GM18858 (cell line): ENCODE data around the gene MRPL50.

ENCODE experiments used
- ATAC-seq: cut with Tn5 transposase; IDR thresholded peaks from one replicate; pipeline ENCODE4 v1.9.1; 2021; ENCODE audit not compliant: unreplicated experiment

Gene MRPL50

DNA sequence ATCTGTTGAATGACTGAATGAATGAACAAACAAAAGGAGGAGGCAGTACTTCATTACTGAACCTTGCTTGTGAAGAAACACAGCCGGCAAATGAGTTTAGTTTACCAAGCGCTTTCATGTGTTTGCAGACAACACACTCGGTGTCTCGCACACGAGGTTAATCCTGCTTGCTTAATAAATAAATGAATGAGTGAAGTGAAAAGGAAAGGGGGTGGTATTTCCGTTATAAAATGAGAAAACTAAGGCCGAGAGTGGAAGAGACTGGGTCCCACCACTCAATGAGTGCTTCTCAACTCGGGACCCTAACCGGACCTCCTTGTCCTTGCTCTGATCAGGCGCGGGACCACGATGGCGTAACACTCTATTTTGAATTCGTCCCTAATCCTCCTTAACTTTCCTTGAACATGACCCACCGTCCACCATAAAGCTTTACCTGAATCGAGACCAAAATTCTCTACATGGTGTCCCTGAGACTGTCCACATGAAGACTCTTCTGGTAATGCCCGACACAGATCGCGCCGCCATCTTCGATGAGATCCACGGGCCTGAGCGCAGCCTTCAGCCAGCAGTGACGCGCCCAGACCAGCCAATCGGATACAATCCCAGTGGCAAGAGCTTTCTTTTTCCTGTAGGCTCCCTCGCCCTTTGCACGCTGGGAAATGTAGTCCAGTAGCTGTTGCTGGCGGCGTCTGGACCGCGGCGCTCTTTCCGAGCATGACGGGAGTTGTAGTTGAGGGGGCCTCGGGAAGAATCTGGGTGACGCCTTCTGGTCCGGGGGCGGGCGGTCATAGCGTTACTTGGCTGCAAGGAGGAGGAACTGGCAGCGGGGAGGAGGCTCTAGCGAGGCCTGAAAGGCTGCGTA, at the start of gene MRPL50, which contains the start of gene ZNF189:
MRPL50 (minus strand) TSS at position 551 of the 862 bp plus-strand sequence; CDS start at position 525, 26 bp downstream.
ZNF189 (plus strand) TSS at position 784 of the 862 bp plus-strand sequence. CDS start 306 bp downstream, outside the sequence.
- ATAC-seq: peak; percentile 98

DNA sequence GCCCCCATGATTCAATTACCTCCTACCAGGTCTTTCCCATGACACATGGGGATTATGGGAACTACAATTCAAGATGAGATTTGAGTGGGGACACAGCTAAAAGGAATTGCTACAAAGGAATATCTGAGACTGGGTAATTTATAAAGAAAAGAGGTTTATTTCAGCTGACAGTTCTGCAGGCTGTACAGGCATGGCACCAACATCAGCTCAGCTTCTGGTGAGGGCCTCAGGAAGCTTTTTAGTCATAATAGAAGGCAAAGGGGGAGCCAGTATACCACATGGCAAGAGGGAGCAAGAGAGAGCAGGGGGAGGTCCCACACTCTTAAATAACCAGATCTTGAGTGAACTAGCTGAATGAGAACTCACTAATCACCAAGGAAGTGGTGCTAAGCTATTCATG, 48.3 kb upstream of the MRPL50 start:
- ATAC-seq: no peak

DNA sequence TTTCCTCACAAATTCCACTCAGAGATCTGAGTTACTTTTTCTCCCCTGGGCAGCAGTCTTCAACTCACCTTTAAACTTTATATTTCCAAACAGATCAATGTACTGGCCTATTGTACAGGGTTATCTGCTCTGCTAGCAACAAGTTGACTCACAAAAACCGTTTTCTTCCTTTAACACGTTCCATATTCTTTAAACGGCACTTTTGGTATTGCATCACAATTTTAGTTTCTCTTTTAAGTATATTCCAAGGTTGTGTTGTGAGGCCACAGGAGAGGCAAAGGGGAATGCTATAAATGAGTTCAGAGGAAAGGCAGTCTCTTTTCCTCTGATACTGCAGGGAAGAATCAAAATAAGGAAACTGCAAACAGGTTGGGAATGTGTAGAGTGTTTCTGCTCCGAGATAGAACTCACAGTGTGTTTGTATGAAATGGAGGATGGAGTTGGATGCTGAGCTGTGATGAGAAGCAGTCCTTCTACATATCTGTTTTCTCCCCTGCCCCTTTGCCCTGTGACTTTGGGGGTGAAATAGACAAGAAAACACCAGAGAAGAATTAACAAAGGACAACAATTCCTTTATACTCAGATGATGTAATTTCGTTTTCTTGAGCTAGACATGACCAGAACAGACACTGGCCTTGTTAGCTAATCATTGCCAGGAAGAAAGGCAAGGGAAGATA, 47.1 kb upstream of the MRPL50 start:
- no peak for ATAC-seq

DNA sequence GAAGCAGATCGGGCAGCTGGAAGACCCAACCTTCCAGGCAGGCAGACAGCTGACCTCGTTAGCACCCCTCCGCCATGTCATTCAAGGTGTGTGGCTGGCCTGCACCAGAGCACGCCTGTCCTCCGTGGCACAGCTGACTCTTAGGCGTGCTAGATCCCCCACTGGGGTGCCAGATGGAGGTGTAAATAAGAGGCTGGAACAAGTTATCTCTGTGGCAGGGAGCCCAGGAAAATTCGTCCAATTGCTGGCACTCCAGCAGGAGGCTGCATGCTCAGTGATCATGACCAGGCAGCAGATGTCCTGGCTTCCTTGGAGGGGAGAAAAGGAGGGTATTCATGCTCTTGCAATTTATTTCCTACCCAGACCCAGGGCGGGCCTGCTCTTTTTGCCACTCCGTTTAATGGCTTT, 45.0 kb upstream of the MRPL50 start:
- ATAC-seq: no peak

DNA sequence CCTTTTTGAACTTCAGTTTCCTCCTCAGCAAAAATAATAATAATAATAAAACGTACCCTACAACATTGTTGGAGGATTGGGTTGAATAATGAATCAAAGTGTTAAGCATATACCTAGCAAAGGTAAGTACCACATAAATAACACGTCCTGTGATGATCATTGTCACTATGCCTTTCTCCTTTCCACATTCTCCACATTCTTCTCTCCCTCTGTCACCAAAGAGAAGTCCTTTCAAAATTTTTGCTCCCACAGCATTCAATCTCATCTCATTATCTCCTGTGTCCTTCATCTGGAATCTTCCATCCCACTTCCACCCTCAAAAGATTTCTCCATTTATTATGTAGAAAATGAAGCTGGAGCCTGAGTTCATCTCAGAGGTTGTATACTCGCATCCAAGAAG, 44.3 kb upstream of the MRPL50 start:
- no peak for ATAC-seq

DNA sequence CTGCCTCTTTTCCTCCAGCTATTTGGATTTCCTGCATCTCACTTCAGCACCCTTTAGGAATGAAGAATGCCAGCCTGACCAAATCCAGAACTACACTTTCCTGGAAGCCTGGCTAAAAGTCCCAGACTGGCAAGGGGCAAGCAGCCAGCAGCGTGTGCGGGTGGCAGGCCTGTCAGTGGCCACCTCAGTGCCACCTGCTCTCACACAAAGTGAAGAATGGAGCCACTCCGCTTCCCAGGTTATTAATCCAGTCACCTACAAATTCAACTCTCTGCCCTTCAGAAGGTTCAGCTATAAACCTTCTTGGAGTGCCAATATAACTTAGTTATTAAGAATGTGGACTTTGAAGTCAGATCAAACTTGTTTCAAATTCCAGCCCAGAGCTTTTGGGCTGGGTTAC, 43.9 kb upstream of the MRPL50 start:
- no peak for ATAC-seq

DNA sequence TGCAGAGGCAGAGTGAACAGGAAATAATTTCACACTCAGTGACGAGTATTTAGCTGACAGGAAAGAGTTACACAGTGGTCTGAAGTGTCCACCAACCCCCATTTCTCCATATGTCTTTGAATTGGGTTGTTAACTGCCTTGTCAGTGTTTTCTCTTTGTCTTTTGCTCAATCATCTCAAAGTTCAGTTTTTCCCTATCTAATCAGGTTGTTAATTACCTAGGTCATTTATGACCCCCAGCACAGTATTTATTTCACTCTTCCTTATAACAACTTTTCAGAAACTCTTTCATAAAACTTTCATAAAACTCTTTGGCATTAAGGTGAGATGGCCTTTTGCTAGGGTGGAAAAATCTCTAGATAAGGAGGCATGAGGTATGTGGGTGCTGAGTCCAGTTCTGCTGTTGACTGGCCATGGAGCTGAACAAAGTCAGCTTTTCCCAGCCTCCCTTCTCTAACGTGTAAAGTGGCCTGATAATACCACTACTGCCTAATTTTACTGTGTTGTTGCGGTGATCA, 42.4 kb upstream of the MRPL50 start:
- ATAC-seq: no peak

DNA sequence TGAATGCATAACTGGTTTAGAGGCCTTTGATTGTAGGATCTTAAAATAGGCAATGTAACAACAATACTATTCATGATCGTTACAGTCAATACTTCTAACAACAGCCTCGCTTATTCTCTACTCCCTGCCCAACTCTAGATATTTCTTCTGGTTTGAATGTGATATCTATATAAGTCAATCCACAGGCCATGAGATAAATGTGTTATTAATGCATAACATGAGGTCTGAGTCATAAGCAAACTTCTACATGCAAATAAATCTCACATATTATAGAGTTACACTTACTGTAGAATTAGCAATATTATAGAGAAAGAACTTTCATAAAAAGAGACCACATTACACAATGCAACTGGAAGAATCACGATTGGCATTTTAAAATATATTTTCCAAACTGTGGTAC, 40.1 kb upstream of the MRPL50 start:
- ATAC-seq: no peak

DNA sequence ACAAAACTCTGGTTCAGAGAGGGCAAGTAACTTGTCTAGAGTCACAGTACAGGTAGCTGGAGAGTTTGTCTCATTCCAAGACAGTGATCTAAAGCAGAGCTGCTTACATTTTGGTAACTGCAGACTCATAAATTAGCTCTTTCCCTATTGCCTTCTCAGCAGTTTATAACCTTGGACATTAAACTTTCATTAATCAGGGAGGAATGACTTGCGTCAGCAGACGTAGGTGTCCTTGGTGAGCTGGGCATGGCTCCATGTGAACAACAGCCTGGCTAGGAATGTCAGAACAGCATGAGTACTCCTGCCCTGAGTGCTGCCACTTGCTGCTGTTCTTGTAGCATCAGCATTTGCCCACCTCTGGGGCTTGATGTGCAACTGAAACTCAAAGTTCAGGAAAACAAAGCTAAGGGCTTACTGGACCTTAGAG, 39.4 kb upstream of the MRPL50 start:
- no peak for ATAC-seq

DNA sequence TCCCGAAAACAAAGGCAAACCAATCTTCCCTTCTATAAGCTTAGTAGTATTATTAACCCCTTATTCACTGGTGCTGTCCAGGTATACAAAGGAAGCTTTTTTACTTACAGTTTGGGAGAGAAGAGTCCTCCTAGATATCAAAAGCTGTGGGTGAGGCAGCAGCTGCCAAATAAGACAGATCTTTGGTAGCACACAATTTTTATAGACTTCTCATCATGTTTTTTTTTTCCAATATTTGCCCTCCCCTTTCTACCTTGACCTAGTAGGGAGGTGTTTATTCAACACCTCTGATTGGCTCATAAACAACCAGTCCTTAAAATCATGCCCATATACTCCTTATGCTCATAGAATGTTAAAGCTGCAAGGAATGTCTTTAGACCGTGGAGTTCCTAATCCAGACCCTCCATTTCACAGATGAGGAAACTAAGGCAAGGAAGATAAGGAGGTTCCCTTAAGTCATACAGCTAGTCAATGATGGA, 37.2 kb upstream of the MRPL50 start, which contains the start of gene ALDOB:
ALDOB (minus strand) TSS at position 174 of the 479 bp plus-strand sequence. CDS start 4,887 bp downstream, outside the sequence.
- no peak for ATAC-seq

DNA sequence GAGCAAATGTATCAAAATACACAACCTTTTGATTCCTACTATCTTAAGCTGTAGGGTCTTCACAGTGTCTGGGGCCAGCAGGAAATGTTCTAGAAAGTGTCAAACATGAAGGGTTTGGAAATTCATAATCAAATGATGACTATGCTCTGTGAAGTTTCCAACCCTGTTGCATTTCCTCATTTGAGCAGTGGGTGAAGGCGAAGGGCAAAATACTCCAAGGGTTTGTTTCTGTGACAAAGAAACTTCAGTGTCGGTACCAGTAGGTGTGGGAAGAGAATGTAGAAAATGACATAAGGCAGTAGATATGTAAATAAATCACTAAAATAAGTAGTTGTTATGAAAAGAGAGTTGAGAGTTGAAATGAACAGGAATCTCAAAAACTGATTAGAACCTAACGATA, 36.6 kb upstream of the MRPL50 start:
- ATAC-seq: no peak

DNA sequence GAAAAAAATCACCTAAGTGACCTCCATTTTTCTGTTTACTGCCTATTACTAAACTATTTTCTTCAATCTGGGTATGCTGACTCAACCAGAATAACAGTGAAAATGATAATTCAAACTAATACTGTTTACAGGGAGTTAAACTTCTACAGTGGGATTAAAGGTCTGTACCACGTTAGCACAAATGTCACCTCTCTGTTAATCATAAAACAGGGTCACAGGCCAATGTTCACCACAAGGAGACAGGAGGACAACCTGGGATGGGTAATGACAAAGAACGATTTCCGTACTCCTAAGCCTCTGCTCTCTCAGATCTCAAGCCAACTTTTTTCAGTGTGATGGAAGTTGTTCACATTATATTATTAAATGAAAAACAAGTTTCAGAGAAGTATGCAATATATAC, 34.8 kb upstream of the MRPL50 start:
- no peak for ATAC-seq

DNA sequence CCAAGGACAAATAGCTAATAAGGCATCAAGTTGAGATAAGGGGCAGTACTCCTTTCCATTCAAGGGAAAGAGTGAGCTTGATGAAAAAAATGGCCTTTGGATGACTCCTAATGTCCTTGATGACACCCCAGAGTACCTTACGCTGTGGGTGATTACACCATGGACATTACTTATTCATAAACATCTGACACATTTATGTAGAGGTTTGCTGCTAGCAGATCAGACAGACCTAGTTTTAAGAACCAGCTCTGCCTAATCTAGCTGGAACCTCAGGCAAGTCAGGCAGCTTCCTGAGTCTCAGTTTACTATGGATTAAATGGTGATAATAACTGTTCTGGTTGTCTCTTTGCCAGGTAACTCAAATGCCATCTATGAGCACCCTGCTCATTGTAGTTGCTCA, 34.3 kb upstream of the MRPL50 start:
- no peak for ATAC-seq

DNA sequence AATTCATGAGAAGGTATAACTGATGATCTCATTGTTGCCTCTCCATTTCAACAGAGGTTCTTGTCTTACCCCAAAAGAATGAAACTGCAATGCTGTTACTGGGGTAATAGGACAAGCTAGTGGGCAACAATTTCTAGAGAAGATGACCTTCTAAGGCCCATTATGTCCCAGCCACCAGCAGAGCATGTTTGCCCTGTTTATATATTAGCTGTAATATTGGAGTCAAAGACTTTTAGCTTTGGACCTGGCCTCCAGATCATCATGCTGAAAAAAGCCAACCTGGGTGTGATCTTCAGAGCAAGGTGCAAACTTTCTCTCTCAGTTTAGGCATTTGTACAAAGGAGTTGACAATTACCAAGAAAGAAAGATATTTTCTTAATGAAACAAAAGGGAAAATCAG, 33.8 kb upstream of the MRPL50 start:
- ATAC-seq: no peak

DNA sequence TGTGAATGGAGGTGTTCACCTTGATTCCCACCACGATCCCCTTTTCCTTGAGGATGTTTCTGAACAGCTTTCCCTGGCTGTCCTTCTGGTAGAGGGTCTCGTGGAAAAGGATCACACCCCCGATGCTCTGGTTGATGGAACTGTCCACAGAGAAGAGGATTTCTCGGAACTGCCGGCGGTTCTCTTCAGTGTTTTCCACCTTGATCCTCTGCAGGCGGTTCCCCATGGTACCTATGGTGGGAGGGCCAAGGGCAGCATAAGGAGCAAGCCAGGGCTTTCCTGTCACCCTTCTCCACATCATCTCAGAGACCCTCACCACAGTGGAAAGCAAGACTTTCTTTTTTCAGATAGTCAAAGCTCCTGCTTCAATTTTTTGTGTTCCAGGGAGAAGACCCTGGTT, 31.3 kb upstream of the MRPL50 start:
- ATAC-seq: no peak

DNA sequence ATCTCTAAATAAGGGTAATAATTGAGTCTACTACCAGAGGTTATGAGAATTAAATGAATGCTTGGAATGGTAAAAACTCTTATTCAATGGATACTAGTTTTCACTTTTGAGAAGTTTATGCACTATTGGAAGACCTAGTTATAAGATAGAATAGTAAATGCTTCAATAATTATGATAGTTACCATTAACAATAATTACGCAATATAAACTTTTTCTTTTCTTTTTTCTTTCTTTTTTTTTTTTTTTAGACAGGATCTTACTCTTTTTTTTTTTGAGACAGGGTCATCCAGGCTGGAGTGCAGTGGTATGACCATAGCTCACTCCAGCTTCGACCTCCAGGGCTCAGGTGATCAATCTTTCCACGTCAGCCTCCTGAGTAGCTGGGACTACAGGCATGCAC, 30.5 kb upstream of the MRPL50 start:
- no peak for ATAC-seq

DNA sequence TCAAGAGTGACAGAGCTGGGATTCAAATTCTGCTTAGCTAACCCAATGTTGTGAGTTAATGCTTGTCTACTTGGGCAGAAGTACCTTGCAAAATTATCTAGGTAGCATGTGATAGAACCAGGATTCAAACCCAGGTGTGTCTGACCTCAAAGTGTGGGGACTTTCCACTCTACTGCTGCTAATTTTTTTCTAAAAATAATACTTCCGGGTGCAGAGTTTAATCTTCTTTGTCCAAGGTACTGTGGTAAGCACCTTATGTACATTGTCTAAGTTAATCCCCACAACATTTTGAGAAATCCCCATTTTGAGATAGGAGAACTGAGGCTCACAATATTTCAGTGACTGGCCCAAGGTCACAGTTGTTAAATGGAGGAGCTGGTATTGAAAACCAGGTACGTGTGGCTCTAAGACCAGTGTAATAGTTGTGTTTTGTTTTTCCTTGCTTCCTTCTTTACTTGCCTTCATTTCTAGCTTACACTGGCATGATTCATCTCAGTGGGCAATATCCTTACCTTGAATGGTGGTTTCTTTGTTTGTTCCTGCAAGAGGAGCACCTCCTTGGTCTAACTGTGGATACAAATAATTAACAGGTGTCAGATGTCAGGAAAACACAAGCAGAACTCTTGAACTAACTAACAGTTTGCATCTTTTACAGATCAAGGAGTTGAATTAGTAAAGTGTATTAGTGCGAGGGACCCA, 29.7 kb upstream of the MRPL50 start:
- peak; percentile 68 for ATAC-seq

DNA sequence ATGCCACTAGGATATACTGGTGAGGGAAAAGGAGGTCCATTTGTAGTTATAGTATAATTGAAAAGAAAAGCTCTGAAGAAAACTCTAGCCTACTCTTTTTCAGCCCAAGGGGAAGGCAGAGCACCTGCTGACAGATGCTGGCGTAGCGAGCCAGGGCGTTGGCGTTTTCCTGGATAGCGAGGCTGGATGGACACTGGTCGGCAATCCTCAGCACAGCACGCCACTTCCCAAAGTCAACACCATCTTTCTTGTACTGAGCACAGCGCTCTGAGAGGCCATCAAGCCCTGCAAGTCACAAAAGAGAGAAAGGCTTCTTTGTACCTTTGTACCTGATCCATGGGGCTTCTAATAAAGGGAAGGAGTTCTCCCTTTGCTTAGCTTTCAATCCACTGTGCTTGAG, 28.9 kb upstream of the MRPL50 start:
- ATAC-seq: no peak

DNA sequence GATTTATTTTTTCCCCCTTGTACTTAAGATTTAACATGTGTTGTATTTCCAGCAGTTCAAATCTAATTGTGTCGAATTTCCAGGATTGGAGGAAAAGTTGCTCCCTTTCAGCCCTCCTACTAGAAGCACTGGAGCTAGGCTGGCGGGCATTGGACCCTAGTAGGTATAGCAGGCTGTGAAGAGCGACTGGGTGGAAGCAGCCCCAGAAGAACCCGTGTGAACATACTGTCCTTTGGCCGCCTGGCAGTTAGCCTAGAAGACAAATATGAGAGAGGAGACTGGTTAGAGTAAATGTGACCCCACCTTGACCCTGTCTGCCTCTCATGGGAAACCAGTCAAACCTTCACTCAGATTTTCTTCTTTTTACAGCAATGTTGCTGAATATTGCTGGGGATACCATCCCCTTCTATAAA, 23.2 kb upstream of the MRPL50 start:
- ATAC-seq: no peak

DNA sequence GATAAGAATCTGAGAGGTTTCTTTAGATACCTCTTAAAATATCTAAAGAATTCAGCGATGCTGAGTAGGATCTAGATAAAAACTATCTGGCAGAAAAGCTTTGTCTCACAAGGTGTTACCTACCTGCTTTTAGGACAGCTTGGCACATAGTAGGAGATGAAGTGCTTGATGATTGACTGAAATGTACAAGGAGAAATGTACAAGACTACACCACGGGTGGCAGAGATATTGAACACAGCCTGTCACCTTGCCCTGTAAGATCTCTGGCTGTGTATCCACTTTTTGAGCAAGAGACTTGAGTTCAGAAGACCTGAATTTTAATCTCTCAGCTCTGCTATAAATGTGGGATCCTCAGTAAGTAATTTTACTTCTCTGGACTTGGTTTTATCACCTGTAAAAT, 21.4 kb upstream of the MRPL50 start:
- ATAC-seq: no peak
